Stimulated activated CD4-positive, alpha-beta T cell treated with anti-CD3 and anti-CD28 coated beads, Interleukin-15, amount 100 ng/mL, for 1 hour (primary cell): ENCODE measurements around the gene CHCHD6.

Source experiments
- DNase-seq, 2 donors: peaks; one replicate each; pipeline ENCODE4 v3.0.0-alpha.2; 2020; ENCODE audit warnings: low read depth in 1 of 2, low spot score in 1 of 2

The CHCHD6 gene

DNA sequence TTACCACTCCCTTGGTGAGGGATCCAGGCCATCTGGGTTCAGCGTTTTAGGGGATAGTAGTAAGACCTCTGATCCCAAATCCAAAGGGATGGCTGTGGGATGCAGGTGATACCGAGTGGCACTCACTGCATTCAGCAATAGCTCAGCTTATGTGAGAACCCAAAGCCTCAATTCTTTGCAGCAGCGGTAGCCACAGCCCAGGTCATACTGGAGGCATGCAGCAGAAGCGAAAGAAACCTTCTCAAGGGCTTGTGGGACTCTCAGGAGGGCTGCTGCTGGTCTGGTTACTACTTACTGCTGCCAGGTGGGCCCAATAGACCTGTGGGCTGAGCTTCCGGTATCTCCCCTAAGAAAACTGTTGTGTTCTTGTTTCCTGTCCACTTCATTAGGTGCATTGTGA lies 38.0 kb downstream of the CHCHD6 start:
- DNase-seq, result no peak

DNA sequence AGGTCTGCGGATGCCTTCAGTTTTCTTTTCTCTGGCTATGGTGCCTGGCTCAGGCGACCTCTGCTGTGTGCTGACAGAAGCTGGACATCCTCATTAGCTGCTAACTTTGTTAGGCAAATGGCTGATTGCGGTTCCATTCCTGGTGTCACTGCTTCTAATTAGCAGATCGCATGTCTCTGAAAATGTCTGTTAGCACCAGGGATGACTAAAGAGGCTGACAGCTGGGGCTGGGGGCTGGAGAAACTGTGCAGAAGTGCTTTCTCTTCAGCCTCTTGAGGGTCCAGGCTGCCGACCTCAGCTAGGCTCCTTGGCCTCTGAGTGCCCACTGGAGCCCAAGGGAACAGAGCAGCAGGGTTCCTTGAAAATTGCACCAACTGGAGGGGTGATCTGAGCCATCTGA lies 39.3 kb downstream of the CHCHD6 start:
- no peak for DNase-seq

DNA sequence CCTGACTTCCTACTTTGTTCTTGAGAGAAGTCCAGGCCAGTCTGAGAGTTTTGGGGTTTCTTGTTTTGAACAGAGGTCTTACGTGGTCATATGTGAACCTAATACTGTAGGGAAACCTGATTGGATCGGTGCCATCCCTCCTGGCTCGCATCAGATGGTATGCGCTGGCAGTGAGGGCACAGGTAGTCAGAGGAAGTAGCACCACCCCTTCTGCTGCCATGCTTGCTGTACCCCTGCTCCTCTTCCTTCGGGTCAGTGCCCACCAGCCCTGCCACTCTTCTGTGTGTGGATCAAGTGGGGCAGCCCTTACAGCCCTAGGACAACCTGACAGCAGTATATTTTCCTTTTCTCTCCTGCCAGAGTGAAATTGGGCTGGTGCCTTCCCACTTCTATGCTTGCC lies 39.7 kb downstream of the CHCHD6 start:
- no peak for DNase-seq

DNA sequence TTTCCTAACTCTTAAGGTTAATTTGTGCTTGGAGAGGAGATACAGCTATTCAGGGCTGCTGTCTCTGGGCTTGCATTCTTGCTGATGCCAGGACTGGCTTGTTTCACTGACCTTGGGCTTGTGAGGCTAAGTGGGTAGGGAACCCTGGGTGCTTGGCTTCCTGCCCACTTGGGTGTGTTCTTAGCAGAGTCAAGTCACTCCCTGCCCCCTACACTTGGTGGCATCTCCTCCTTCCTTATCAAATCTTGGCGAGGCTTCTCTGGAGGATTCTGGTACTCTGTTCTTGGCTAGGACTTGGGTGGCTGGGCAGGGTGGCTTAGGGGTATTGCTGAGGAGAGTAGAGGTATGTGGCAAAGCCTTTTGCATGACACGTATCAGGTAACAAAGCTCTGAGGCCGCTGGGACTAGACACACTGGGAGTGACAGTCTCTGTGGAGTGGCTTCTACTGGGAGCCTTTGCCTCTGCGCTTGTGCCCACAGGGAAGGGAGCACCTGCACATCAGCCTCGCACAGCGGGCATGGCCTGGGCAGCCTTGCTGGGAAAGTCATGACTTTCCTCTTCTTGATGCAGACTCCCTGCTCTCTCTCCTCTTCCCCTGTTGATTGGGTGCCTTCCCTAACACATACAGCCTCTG lies 41.8 kb downstream of the CHCHD6 start:
- DNase-seq, result no peak

DNA sequence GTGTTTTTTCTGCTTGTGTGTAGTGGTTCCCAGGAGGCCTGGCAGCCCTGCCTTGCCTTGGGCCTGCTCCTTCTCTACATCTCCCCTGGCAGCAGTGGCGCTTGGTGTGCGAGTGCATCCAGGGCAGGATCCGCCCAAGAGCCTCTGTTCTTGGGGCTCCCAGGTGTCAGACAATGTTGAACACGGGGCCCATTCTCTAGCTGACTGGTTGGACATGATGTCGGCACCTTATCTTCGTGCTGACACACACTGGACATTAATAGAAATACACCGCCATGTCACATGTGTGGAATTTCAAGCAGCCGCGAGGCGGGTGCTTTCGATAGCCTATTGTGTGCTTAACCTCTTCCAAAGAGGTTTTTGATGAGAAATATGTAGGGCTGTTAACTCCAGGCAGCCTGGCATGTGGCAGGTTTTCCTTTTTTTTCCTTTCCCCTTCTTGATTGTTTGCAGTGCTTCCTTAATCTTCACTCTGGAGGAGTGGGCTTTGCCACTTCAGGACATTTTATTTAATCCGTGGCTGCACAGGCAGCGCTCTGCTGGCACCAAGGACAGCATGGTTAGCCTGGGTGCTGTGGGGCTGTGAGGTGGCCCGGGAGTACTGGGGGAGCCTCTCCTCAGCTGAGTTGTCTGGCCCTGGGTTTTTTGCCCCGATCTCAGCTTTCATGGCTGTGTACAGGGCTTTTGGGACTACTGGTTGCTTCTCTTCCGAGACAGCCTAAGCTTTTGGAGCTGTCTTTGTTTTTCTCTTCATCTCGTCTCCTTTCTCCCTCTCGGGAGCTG lies 42.5 kb downstream of the CHCHD6 start:
- DNase-seq, result no peak

DNA sequence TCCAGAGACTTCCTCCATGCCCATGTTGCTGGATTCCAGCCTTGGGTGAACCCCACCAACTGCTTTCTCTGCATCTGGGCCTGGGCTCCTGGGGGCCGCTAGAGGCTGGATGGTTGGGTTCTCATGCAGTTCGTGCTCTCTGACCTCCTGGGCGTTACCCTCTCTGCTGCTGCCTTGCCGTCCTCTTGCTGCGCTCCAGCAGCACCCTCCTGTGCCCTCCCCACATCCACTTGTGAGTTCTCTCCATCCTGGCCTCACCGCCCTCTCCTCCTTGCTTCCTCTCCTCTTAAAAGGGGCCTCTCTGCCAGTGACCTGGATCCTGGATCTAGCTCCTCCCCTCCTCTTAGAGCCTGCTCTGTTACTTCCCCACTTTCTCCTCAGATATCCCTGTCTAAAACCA lies 43.7 kb downstream of the CHCHD6 start:
- no peak for DNase-seq

DNA sequence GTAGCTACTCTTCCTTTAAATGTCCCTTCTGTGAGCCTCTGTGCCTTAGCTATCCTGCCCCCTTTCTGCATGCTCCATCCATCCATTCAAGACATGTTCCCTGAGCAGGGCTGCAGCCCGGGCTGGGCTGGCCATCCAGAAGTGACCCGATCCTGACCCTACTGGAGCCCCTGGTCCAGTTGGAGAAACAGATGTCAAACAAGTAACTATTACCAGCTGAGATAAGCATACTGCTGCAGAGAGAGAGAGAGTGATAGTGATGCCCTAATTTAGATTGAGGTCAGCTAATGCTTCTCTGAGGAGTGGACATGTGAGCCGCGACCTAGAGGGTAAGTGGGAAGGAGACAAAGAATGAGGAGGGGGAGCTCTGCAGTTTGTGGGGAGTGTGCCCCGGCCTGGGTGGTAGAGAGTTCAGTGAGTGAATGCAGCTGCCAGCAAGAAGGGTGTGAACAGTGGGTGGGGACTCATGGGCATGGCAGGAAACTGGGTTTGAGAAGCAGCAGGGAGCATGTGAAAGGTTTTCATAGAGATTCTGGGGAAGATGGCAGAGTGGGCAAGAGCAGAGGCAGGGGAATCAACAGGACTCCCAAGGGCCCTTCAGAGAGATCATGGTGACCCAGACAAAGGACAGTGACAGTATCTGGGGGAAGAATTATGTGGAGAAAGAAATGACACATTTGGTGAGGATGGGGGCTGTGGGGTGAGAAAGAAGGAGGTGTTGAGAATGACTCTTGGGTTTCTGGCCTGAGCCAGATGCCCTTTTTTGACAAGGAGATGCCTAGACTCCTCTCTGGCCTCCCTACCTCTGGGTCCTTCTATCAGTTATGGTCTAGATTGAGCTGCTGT lies 44.9 kb downstream of the CHCHD6 start:
- DNase-seq, result no peak

DNA sequence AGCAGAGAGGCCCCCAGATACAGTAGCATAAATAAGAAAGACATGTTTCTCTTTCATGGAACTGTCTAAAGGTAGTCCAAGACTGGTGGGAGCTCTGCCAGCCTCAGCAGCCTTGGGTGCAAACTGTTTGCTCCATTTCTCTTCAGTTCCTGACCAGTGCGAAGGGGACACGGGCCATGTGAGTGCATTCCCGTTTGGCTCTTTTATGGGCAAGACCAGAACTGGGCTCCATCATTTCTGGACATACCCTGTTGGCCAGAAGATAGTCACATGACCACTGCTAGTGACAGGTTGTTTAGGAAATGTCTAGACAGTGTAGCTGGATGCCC lies 45.5 kb downstream of the CHCHD6 start:
- DNase-seq, result no peak

DNA sequence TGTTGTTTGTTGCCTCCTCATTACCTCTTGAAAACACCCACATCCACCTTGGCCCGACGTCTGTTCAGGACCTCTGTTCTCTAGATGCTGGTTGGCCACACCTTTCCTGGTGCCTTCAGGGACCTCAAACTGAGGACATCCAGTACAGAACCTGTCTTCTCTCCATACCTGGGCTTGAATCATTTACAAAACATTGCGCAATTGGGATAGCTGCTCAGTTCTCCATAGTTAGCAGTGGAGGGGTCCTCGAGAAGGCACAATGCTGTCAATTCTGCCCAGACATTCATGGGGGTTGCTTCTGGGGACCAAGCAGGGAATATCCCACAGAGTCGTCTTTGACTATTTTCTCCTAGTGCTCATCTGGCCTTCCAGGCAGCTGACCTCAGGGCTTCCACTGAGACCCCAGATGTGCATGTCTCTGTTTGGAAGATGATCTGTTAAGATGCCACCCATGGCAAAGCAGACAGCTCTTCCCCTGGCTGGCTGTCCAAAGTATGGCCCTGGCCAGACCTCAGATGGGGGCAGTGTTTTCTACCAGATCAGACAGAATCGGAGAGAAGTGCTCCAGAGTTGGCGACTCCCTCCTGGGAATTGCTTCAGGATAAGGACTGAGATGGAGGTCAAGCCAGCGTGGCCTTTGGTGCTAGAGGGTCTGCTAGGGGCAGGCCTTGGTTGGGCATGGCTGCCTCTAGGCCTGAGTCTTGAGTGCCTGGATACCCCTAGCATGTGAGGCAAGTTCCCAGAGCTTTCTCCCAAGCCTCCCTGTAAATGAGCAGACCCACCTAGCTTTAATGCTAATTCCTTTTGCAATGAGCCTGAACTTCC lies 46.1 kb downstream of the CHCHD6 start:
- no peak for DNase-seq

DNA sequence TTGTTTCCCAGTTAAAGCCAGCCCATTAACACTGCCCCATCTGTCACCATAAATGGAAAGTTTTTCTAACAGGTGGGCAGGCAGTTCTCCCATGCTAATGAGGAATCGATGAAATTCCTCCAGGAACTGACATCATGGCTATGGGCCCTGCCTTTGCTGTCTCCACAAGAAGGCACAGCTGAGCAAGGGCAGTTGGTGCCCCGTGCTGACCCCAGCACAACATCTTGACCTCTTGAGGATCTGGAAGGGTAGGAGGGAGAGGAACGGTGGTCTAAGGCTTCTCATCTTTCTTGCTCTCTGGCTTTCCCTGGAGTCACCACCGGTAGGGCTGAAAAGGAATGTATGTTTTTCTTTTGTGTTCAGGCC lies 46.7 kb downstream of the CHCHD6 start:
- no peak for DNase-seq

DNA sequence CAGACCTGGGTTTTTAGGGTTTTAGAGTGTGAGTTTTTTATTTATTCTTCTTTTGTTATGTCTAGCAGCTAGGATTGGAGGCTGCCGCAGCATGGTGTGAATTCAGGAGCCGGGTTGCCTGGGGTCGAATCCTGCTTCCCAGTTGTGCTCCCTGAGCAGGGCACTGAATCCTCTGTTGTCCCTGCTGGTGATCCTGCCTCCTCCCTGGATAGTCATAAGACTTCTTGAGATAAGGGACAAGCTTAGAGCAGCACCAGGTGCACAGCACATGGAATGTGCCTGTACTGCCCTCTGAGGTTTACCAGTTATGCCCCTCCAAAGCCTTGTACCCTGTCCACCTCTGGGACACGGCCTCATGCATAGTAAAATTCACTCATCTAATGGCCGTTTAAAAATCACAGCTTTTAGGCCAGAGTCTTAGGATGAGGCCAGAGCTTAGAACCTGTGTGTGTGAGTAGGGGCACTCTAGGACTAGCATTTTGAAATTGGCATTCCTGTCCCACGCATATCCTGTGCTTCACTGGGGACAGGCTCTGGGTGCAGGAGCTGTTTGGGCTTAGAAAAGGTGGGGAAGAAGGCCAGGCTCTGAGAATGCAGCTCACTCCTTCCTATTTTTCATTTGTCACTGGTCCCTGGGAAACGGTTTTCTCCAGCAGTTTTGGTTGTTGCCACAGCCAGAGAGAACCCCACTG lies 47.7 kb downstream of the CHCHD6 start:
- no peak for DNase-seq

DNA sequence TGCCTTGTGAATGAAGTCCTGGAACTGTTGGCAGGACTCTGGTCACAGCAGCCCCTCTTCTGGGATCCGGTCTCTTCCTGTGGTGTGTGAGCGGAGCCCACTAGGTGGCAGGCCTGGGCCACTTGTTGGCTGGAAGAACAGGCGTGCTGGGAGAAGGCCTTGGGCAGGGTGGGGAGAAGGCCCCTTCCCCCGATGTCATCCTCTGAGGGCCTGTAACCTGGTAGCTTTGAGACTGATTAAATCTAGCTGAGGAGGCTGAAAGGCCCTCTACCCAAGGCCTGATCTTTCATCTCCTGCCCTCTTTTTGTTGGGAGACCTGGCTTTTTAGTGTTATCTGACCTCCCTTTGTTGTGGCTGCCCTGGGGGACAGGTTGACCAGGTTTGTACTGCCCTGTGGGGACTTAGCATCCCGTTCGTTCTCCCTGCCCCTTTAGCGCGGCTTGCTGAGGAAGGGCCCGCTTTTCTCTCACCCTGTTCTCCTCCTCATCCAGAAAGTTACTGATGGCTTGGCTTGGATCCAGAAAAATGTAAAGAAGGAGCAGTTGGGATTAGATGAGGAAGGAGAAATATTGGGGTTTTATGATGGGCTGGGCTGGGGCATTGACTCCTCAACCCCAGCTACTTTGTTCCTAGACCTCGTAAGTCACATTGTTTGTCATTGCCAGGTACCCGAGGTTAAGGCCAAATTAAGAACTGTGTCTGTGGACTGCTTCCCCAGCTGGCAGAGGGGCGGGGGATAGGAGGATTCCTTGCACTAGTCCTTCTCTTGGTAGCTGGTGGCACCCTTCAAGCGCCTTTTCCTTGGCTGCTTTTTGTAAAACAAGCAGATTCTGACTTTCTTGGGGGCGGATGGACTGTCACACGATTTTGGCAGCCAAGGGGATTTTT lies 48.5 kb downstream of the CHCHD6 start:
- DNase-seq, result peak in 1 of 2 donors; percentile 8

DNA sequence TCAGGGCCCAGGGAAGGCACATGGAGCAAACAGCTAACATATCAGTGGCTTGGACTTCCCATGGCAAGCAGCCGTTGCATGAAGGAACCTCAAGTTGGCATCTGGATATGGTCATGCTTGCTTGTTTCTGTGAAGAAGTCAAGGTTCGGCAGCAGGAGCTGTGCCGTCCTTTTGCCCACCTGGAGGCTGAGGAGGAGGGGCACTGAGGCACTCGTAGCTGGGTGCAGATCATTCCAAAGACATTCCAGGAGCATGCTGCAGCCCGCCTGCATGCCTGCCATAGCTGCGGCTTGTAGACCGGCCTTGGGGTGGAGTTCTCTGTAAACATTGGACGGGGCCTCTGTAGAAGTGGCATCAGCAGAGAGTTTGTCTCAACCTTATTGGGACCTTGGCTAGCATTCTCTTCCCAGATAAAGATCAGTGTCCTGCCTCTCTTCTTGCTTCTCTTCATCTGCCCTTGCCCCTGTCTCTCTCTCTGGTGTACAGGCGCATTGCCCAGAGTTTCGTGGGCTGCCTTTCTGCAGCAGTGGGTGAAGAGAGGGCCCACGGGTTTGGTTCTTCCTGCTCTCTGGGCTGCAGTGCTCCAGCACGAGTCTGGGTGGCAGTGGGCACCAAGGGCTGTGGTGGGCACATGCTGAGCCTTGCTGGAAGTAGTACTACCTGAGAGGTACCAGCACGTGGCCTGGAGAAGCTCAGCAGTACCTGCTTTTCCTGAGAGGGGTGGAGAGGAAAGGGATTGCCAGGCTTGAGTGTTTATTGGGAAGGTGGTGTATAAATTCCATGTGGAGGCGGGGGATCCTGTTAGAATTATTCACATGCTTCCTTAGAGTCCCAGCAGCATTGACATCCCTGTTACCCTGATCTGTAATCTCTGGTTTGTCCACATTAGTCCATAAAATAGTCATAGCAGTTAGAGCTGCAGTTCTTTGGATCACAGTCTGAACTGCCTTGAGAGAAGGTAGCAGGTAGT lies 49.4 kb downstream of the CHCHD6 start:
- no peak for DNase-seq

DNA sequence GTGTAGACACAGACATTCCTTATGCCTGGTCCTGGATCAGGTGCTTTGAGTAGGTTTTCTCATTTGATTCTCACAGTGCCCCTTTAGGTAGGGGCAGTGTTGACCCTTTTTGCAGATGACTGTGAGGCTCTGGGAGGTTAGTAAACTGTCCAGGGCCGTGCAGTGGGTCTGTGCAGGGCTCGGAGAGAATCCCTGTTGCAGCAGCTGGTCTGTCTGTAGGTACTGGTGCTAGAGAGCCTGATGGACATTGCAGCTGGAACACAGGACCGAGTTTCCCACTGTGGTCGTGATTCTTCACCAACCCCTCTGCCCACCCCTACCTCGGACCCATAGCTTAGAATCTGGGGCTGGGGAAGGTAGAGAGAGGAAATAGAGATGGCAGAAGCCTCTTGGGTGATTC lies 51.8 kb downstream of the CHCHD6 start:
- no peak for DNase-seq

DNA sequence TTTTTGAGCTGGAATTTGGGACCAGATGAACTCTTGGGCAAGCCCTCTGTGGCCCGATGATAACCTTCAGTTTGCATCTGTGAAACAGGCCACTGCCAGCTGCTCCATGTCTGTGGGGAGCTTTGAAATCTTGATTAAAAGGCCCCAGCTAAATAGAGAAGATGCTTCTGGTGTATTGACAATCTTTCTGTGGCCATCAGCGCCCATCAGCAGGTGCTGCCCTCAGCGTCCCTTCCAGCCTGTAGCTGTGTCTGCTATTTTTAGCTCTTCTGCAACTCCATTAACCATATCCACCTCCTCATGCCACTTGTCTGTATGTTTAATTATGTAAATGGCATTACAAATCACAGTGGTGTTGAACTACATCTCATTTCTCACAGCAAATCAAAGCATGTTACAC lies 54.0 kb downstream of the CHCHD6 start:
- no peak for DNase-seq

DNA sequence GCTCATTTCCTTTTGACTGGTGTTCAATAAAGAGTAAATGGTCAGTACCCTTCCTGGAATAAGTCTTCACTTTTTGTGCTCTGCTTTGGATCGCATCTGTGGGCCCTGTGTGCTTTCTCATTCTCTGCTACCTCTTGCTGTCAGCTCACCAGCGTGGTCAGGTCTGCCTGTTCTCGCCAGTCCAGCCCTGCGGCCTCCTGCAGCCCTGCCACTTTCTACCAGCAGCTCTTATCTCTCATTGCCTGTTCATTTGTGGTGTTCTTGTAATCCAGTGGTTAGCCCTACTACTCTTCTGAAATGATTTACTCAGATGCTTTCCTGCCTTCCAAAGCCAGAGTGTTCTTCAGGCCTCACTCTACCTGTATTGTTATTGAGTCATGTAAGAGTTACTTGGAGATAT lies 54.8 kb downstream of the CHCHD6 start:
- DNase-seq, result no peak

DNA sequence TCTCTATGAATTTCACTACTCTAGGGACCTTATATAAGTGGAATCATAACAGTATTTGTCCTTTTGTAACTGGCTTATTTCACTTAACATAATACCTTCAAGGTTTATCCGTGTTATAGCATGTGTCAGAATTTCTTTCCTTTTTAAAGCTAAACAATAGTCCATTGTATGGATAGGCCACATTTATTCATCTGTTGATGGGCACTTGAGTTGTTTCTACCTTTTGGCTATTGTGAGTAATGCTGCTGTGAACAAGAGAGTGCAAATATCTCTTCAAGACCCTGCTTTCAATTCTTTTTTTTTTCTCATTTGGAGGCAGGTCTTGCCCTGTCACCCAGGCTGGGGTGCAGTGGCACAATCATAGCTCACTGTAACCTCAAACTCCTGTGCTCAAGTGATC lies 56.5 kb downstream of the CHCHD6 start:
- DNase-seq, result no peak

DNA sequence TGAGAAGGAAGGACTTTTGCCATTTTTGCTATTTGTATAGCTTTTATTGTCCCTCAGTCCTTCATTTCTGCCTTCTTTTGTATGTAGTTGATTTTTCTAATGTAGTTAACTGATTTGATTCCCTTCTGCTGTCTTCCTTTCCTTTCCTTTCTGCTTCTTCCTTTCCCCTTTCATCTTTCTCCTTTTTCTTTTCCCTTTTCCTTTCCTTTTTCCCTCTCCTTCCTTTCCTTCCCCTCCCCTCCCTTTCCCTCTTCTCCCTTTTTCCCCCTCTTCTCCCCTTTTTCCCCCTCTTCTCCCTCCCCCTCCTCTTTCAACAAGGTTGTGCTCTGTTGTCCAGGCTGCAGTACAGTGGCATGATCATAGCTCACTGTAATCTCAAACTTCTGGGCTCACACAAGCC lies 59.0 kb downstream of the CHCHD6 start:
- DNase-seq, result no peak
